H1 (cell line): ENCODE results near the gene DIPK1C. TPM values are rescaled to one million over a fixed set of nuclear protein-coding genes. Genes with fewer than 3 reads are reported as not detected.

Experiments
- GABPA ChIP-seq: IDR thresholded peaks from 2 replicates; pipeline ENCODE4 v1.6.1; 2011; ENCODE audit warnings: mild to moderate bottlenecking, low read length, moderate library complexity, borderline replicate concordance; ENCODE audit not compliant: insufficient read depth
- RBBP5 ChIP-seq: IDR thresholded peaks from 2 replicates; pipeline ENCODE4 v1.7.1; 2012; ENCODE audit warnings: low read depth, mild to moderate bottlenecking, inconsistent platforms, low read length, moderate library complexity, borderline replicate concordance
- RFX5 ChIP-seq: IDR thresholded peaks from 2 replicates; pipeline ENCODE4 v1.6.1; 2011; ENCODE audit warnings: low read depth, low read length, improper control_type of control experiment, borderline replicate concordance
- RNF2 ChIP-seq: fragments of 200-900, 300-1000 bp; sonication (generic); IDR thresholded peaks from 2 replicates; pipeline ENCODE4 v1.7.1; 2016; ENCODE audit warnings: borderline replicate concordance, low read depth, mild to moderate bottlenecking, antibody characterized with exemption, low read length; ENCODE audit not compliant: poor library complexity, severe bottlenecking; ENCODE audit errors: missing control alignments
- TCF12 ChIP-seq: IDR thresholded peaks from 2 replicates; pipeline ENCODE4 v1.6.1; 2011; ENCODE audit warnings: low read depth, mild to moderate bottlenecking, low read length
- polyA plus RNA-seq, 7 experiments: library from polyadenylated mRNA; depleted of rRNA in 3 of 7; stranded (reverse) in 5 of 7; unstranded in 2 of 7; fragments of >200 nt in 5 of 7; fragments of 200-250 nt in 2 of 7; gene quantifications; 1 replicate in 5 of 7; 2 replicates in 1 of 7; 4 replicates in 1 of 7; pipeline versions ENCODE4 v1.2.1 to v1.2.3, GENCODE V29; 2011 to 2013; ENCODE audit warnings: missing spikeins in 2 of 7, mixed read lengths in 2 of 7
- total RNA-seq: library from RNA; stranded (reverse); fragmentation: NEBNext Ultra II Directional; extraction: Animal tissue kit (Norgen Biotek cat#: 25700); gene quantifications from 2 replicates; pipeline ENCODE4 v1.2.1, GENCODE V29; 2021
- TF ChIP-seq, protein P1 (sequence below): IDR thresholded peaks from 2 replicates; pipeline ENCODE4 v1.6.1; 2012; ENCODE audit warnings: inconsistent platforms

DIPK1C gene
- total and polyA plus RNA-seq, 2 of the 8 experiments (the other 6 are each of a cell fraction or from before 2014, with no cell fraction given), result 0.08 TPM; not detected in 1

GRCh38 chr18:74402806-74403433 is 54.2 kb downstream of the DIPK1C start (continued):
- TF ChIP-seq RNF2, result no peak
- TF ChIP-seq TCF12, result no peak
- TF ChIP-seq RBBP5, result no peak
- no peak for TF ChIP-seq GABPA
- TF ChIP-seq RFX5, result no peak
- TF ChIP-seq, protein P1, sequence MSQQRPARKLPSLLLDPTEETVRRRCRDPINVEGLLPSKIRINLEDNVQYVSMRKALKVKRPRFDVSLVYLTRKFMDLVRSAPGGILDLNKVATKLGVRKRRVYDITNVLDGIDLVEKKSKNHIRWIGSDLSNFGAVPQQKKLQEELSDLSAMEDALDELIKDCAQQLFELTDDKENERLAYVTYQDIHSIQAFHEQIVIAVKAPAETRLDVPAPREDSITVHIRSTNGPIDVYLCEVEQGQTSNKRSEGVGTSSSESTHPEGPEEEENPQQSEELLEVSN, result no peak
